MM.1S (cell line): ENCODE measurements around the gene GAGE10.

Source experiments
- DNase-seq: peaks from one replicate; pipeline ENCODE4 v3.0.0-alpha.2; 2015
- H2AFZ ChIP-seq: fragments of 300-600 bp; sonication (generic); 2 replicates; pipeline ENCODE4 v1.6.0; 2016; ENCODE audit warnings: antibody characterized with exemption, low read length
- H3F3A ChIP-seq: fragments of 300-600 bp; sonication (generic); 2 replicates; pipeline ENCODE4 v1.6.1; 2016; ENCODE audit warnings: mild to moderate bottlenecking, antibody characterized with exemption, low read length, moderate library complexity, mixed read lengths; ENCODE audit not compliant: insufficient read depth
- H3K27ac ChIP-seq: fragments of 300-600 bp; sonication (generic); 2 replicates; pipeline ENCODE4 v1.5.1; 2016; ENCODE audit warnings: mild to moderate bottlenecking, low read length
- H3K27me3 ChIP-seq: fragments of 300-600 bp; sonication (generic); replicated peaks from 2 replicates; pipeline ENCODE4 v1.6.0; 2016; ENCODE audit warnings: low read length; ENCODE audit not compliant: insufficient read depth
- H3K36me3 ChIP-seq: fragments of 300-600 bp; sonication (generic); replicated peaks from 2 replicates; pipeline ENCODE4 v1.6.1; 2016; ENCODE audit warnings: mild to moderate bottlenecking, low read length, mixed read lengths; ENCODE audit not compliant: insufficient read depth
- H3K4me1 ChIP-seq: fragments of 300-600 bp; sonication (generic); 2 replicates; pipeline ENCODE4 v1.6.1; 2016; ENCODE audit warnings: low read length, mixed read lengths
- H3K4me2 ChIP-seq: fragments of 300-600 bp; sonication (generic); 2 replicates; pipeline ENCODE4 v1.6.0; 2016; ENCODE audit warnings: low read depth, low read length
- H3K4me3 ChIP-seq: fragments of 300-600 bp; sonication (generic); 2 replicates; pipeline ENCODE4 v1.5.1; 2016; ENCODE audit warnings: low read length, mixed read lengths
- H3K79me2 ChIP-seq: fragments of 300-600 bp; sonication (generic); 2 replicates; pipeline ENCODE4 v1.6.1; 2016; ENCODE audit warnings: mixed run types, low read length, mixed read lengths
- H3K9ac ChIP-seq: fragments of 300-600 bp; sonication (generic); 2 replicates; pipeline ENCODE4 v1.6.1; 2016; ENCODE audit warnings: low read length, mixed read lengths
- H3K9me2 ChIP-seq: fragments of 300-600 bp; sonication (generic); replicated peaks from 2 replicates; pipeline ENCODE4 v1.6.1; 2016; ENCODE audit warnings: mild to moderate bottlenecking, low read length, mixed read lengths; ENCODE audit not compliant: insufficient read depth
- H3K9me3 ChIP-seq: fragments of 300-600 bp; sonication (generic); replicated peaks from 2 replicates; pipeline ENCODE4 v1.6.1; 2016; ENCODE audit warnings: mild to moderate bottlenecking, low read length, mixed read lengths; ENCODE audit not compliant: insufficient read depth
- H4K20me1 ChIP-seq: fragments of 300-600 bp; sonication (generic); 2 replicates; pipeline ENCODE4 v1.6.1; 2016; ENCODE audit warnings: mild to moderate bottlenecking, low read length, moderate library complexity, mixed read lengths; ENCODE audit not compliant: insufficient read depth
- EZH2 ChIP-seq: fragments of 300-600 bp; sonication (generic); optimal IDR thresholded peaks from 2 replicates; pipeline ENCODE3; 2017; ENCODE audit warnings: low read depth, mild to moderate bottlenecking, antibody characterized with exemption, low read length, mixed read lengths
- EZH2phosphoT487 ChIP-seq: fragments of 300-600 bp; sonication (generic); IDR thresholded peaks from 2 replicates; pipeline ENCODE4 v1.6.1; 2018; ENCODE audit warnings: antibody characterized with exemption, low read length
- TF ChIP-seq, protein P1 (sequence below): fragments of 300-600 bp; sonication (generic); IDR thresholded peaks from 2 replicates; pipeline ENCODE4 v1.5.1; 2016; ENCODE audit warnings: antibody characterized with exemption, low read length, mixed read lengths

The GAGE10 gene

DNA sequence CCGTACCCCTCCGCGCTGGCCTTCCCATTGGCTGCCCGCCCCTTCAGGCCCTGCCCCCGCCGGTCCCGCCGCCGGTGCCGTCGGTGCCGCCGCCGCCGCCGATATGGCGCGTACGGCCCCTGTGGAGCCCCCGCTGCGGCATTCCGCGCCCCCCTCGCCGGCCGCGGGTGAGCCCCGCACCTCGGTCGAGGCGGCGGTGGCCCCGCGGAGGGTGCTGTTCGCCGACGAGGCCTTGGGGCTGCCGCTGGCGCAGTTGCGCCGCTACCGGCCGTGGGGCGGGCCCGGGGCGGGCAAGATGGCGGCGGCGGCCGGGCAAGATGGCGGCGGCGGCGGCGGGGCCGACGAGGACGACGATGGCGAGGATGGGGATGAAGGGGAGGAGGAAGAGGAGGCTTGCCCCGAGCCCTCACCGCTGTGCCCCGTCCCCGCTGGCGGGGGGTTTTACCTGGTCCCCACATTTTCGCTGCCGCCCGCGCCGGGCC, 33.6 kb upstream of the GAGE10 start, which contains the start of gene PPP1R3F:
Gene PPP1R3F (plus strand): TSS at position 27 of the 482 bp plus-strand sequence. CDS start 77 bp downstream, at position 104.
- TF ChIP-seq EZH2 (no peak), EZH2phosphoT487 (no peak)
- TF ChIP-seq, protein P1, sequence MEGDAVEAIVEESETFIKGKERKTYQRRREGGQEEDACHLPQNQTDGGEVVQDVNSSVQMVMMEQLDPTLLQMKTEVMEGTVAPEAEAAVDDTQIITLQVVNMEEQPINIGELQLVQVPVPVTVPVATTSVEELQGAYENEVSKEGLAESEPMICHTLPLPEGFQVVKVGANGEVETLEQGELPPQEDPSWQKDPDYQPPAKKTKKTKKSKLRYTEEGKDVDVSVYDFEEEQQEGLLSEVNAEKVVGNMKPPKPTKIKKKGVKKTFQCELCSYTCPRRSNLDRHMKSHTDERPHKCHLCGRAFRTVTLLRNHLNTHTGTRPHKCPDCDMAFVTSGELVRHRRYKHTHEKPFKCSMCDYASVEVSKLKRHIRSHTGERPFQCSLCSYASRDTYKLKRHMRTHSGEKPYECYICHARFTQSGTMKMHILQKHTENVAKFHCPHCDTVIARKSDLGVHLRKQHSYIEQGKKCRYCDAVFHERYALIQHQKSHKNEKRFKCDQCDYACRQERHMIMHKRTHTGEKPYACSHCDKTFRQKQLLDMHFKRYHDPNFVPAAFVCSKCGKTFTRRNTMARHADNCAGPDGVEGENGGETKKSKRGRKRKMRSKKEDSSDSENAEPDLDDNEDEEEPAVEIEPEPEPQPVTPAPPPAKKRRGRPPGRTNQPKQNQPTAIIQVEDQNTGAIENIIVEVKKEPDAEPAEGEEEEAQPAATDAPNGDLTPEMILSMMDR: no peak
- H3K36me3 ChIP-seq: no peaks in the 10 kb centered on the region
- no peaks in the 10 kb centered on the region for H4K20me1 ChIP-seq
- no peaks in the 10 kb centered on the region for H3K27me3 ChIP-seq
- peak within 1 kb of the TSS; percentile 78 for H3K4me2 ChIP-seq
- no peaks in the 10 kb centered on the region for H3F3A ChIP-seq
- peak within 1 kb of the TSS; percentile 87 for H3K27ac ChIP-seq
- DNase-seq: no peak
- peaks cover 5% of the 10 kb centered on the region; the same call in 1 of the 2 replicates for H3K4me1 ChIP-seq
- peaks cover 12% of the 10 kb centered on the region for H3K79me2 ChIP-seq
- H3K9me2 ChIP-seq: no peaks in the 10 kb centered on the region
- H3K9me3 ChIP-seq: no peaks in the 10 kb centered on the region
- H3K4me3 ChIP-seq: peak within 1 kb of the TSS; percentile 72
- peak within 1 kb of the TSS; percentile 89 for H3K9ac ChIP-seq
- H2AFZ ChIP-seq: peak within 1 kb of the TSS; percentile 80

DNA sequence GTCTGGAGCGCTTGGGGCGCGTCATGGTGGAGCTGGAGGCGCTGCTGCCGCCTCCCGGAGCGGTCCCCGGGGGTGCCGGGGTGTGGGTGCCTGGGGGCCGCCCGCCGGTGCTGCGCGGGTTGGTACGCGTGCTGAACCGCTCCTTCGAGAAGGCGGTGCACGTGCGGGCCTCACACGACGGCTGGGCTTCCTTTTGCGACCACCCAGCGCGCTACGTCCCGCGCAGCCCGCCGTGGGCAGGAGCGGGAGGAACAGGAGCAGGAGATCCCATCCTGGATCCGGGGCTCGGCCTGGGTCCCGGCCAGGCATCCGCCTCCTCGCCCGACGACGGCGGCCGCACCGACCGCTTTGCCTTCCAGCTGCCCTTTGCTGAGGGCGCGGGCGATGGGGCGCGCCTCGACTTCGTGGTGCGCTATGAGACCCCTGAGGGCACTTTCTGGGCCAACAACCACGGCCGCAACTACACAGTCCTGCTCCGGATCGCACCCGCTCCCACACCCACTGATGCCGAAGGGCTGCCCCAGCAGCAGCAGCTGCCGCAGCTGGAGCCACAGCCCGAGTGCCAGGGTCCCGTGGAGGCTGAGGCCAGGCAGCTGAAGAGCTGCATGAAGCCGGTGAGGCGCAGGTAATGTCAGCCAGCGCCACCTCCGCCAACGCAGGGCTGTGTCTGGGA, 33.1 kb upstream of the GAGE10 start:
- Histone ChIP-seq H3K27ac (peak overlapping the region; percentile 16; the same call in 1 of the 2 replicates), H3K4me3 (peak overlapping the region; percentile 67)

DNA sequence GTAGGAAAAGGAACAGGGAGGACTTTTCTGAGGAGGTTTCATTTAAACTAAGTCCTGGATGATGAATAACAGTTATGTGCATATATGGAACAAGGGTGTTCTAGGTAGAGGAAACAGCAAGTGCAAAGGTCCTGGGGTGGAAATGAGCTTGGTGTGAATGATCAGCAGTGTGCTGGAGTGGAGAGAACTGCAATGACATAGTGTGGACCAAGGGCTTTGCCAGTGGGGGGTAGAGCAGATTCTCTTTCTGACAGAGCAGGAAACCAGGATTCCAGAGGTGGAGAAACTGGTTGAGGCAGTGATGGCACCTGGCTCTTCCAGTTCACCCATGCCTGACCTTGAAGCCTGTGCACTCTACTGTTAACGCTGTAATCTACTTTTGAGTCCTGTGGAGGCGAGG, 32.1 kb upstream of the GAGE10 start:
- no peak for DNase-seq
- Histone ChIP-seq H2AFZ (no peak overlapping the region), H3K79me2 (peaks cover 12% of the 10 kb centered on the region), H3K9me3 (no peaks in the 10 kb centered on the region), H3K4me1 (peaks cover 5% of the 10 kb centered on the region; the same call in 1 of the 2 replicates), H3K27ac (no peak overlapping the region), H3K9me2 (no peaks in the 10 kb centered on the region), H3K4me2 (no peak overlapping the region), H3F3A (no peaks in the 10 kb centered on the region), H3K9ac (no peak overlapping the region), H3K4me3 (no peak overlapping the region), H3K36me3 (no peaks in the 10 kb centered on the region), H3K27me3 (no peaks in the 10 kb centered on the region), H4K20me1 (no peaks in the 10 kb centered on the region)
- TF ChIP-seq, protein P1: no peak
- TF ChIP-seq EZH2phosphoT487: no peak
- TF ChIP-seq EZH2: no peak

More for the DNA sequence above, 33.1 kb upstream of the GAGE10 start:
- Histone ChIP-seq H3K4me2 (peak overlapping the region; percentile 41; the same call in 1 of the 2 replicates), H4K20me1 (no peaks in the 10 kb centered on the region), H3K36me3 (no peaks in the 10 kb centered on the region), H3K9me2 (no peaks in the 10 kb centered on the region), H3K79me2 (peaks cover 12% of the 10 kb centered on the region), H3K4me1 (peaks cover 5% of the 10 kb centered on the region; the same call in 1 of the 2 replicates), H3F3A (no peaks in the 10 kb centered on the region), H3K9ac (peak overlapping the region; percentile 79), H2AFZ (no peak overlapping the region), H3K27me3 (no peaks in the 10 kb centered on the region), H3K9me3 (no peaks in the 10 kb centered on the region)
- DNase-seq: no peak
- no peak for TF ChIP-seq EZH2
- TF ChIP-seq, protein P1: no peak
